Mesenchymal stem cell (in vitro differentiated cells and primary cell): ENCODE measurements around the gene GFER.

ENCODE experiments used
- DNase-seq: peaks from one replicate; pipeline ENCODE4 v3.0.0-alpha.2; 2013
- H2AFZ ChIP-seq: one replicate; pipeline ENCODE4 v1.6.1; 2013; ENCODE audit warnings: low read depth, mild to moderate bottlenecking, control low read depth, inconsistent platforms, low read length, moderate library complexity
- H2AK5ac ChIP-seq: 2 replicates; pipeline ENCODE4 v1.6.1; 2013; ENCODE audit warnings: low read length, moderate library complexity, mild to moderate bottlenecking, inconsistent platforms; ENCODE audit not compliant: severe bottlenecking
- H2BK120ac ChIP-seq: one replicate; pipeline ENCODE4 v1.6.1; 2013; ENCODE audit warnings: low read depth, mild to moderate bottlenecking, inconsistent platforms, low read length, moderate library complexity
- H2BK12ac ChIP-seq, 2 experiments: one replicate each; pipeline ENCODE4 v1.6.1; 2013; ENCODE audit warnings: inconsistent platforms in 2 of 2, low read length in 2 of 2, mild to moderate bottlenecking in 2 of 2, moderate library complexity in 2 of 2, control low read depth in 1 of 2
- H2BK15ac ChIP-seq: one replicate; pipeline ENCODE4 v1.6.1; 2013; ENCODE audit warnings: mild to moderate bottlenecking, low read depth, inconsistent platforms; ENCODE audit not compliant: poor library complexity, severe bottlenecking
- H2BK5ac ChIP-seq: 2 replicates; pipeline ENCODE4 v1.6.1; 2013; ENCODE audit warnings: low read depth, mild to moderate bottlenecking, low read length, control low read depth, inconsistent platforms; ENCODE audit not compliant: poor library complexity, severe bottlenecking
- H3K14ac ChIP-seq, 2 experiments: one replicate each; pipeline ENCODE4 v1.6.1; 2013; ENCODE audit warnings: inconsistent platforms in 2 of 2, low read length in 2 of 2, control low read depth in 1 of 2, mild to moderate bottlenecking in 1 of 2, moderate library complexity in 1 of 2
- H3K18ac ChIP-seq, 2 experiments: one replicate each; pipeline ENCODE4 v1.6.1; 2013; ENCODE audit warnings: inconsistent platforms in 2 of 2, low read length in 2 of 2, control low read depth in 1 of 2, low read depth in 1 of 2, mild to moderate bottlenecking in 1 of 2
- H3K23ac ChIP-seq, 2 experiments: one replicate each; pipeline ENCODE4 v1.6.1; 2013; ENCODE audit warnings: inconsistent platforms in 2 of 2, low read length in 2 of 2, mild to moderate bottlenecking in 2 of 2, moderate library complexity in 2 of 2, control low read depth in 1 of 2
- H3K27ac ChIP-seq: 2 replicates; pipeline ENCODE4 v1.5.1; 2013; ENCODE audit warnings: mild to moderate bottlenecking, moderate library complexity, low read length, control low read depth, inconsistent platforms; ENCODE audit not compliant: poor library complexity, severe bottlenecking
- H3K27me3 ChIP-seq, 2 experiments: 2 replicates each; pipeline versions ENCODE4 v1.6.1 to v1.7.0; 2013; ENCODE audit warnings: low read length in 2 of 2, mild to moderate bottlenecking in 2 of 2, moderate library complexity in 2 of 2, control low read depth in 1 of 2, inconsistent platforms in 1 of 2; ENCODE audit not compliant: control insufficient read depth in 1 of 2, insufficient read depth in 1 of 2
- H3K36me3 ChIP-seq, 2 experiments: 2 replicates each; pipeline versions ENCODE4 v1.6.1 to v1.7.0; 2013; ENCODE audit warnings: low read length in 2 of 2, control low read depth in 1 of 2, inconsistent platforms in 1 of 2, low read depth in 1 of 2, mild to moderate bottlenecking in 1 of 2; ENCODE audit not compliant: insufficient read depth in 2 of 2, control insufficient read depth in 1 of 2
- H3K4ac ChIP-seq, 2 experiments: one replicate each; pipeline ENCODE4 v1.6.1; 2013; ENCODE audit warnings: inconsistent platforms in 2 of 2, low read length in 2 of 2, mild to moderate bottlenecking in 2 of 2, moderate library complexity in 2 of 2, control low read depth in 1 of 2, low read depth in 1 of 2
- H3K4me1 ChIP-seq: 2 replicates; pipeline ENCODE4 v1.6.1; 2013; ENCODE audit warnings: low read depth, low read length, control low read depth; ENCODE audit not compliant: control insufficient read depth, insufficient read depth
- H3K4me2 ChIP-seq: 2 replicates; pipeline ENCODE4 v1.6.1; 2013; ENCODE audit warnings: low read length, mild to moderate bottlenecking, inconsistent platforms; ENCODE audit not compliant: poor library complexity, severe bottlenecking
- H3K4me3 ChIP-seq, 2 experiments: 2 replicates each; pipeline versions ENCODE4 v1.5.1 to v1.7.0; 2013; ENCODE audit warnings: low read length in 2 of 2, mild to moderate bottlenecking in 2 of 2, control low read depth in 1 of 2, low read depth in 1 of 2; ENCODE audit not compliant: insufficient read depth in 1 of 2
- H3K79me1 ChIP-seq: replicated peaks from 2 replicates; pipeline ENCODE4 v1.6.1; 2013; ENCODE audit warnings: mild to moderate bottlenecking, control low read depth, low read length, inconsistent platforms; ENCODE audit not compliant: poor library complexity, severe bottlenecking
- H3K9ac ChIP-seq: 2 replicates; pipeline ENCODE4 v1.7.0; 2013; ENCODE audit warnings: mild to moderate bottlenecking, low read length, moderate library complexity
- H3K9me3 ChIP-seq: 2 replicates; pipeline ENCODE4 v1.7.0; 2013; ENCODE audit warnings: mild to moderate bottlenecking, low read length; ENCODE audit not compliant: control insufficient read depth
- H4K8ac ChIP-seq: one replicate; pipeline ENCODE4 v1.6.1; 2013; ENCODE audit warnings: inconsistent platforms, mild to moderate bottlenecking, low read length, moderate library complexity
- H4K91ac ChIP-seq: one replicate; pipeline ENCODE4 v1.6.1; 2013; ENCODE audit warnings: mild to moderate bottlenecking, low read length, inconsistent platforms
- WGBS: methylation state at CpG from one replicate; pipeline ENCODE4 v1.1.7; 2013; ENCODE audit warnings: mixed read lengths; 5-methylcytosine and 5-hydroxymethylcytosine counted together

The GFER gene

DNA sequence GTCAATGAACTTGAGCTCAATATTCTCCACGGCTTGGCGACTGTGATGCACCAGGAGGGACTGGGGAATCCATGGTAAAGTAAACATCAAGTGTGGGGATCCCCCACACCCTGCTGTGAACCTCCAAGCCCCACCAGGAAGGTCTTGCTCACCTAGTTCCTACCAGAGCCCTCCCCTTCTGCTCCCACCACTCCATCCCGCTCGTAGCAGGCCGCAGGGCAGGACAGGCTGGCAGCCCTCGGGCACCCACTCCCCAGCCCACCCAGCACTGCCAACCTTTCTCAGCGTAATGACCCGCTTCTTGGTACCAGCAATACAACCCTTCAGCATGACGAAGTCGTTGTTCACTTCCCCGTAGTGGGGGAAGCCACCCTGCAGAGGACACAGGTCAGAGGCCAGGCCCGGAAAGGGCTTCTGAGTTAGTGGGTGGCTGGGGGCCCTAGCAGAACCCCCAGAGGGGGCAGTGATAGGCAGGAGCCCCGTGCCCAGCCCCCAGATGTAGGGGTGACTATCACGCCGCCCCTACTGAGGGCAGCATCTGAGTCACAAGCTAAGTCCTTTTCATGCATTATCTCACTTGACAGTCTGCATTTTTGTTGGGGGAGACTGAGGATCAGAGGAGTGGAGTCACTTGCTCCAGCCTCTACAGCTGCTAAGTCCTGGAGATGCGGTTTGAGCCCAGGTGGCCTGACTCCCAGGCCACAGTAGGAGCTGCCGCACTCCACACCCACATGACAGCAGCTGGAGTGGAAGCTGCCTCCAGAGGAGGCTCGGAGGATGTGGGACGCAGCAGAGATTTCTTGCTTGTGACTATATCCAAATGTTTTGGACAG is 38.2 kb upstream of the GFER start:
- no peak overlapping the region for H3K4ac ChIP-seq
- no peak overlapping the region for H2BK15ac ChIP-seq
- H3K4me3 ChIP-seq: no peak overlapping the region
- H3K27me3 ChIP-seq: no peaks in the 10 kb centered on the region
- H4K8ac ChIP-seq: no peak overlapping the region
- H3K4me1 ChIP-seq: peaks cover 16% of the 10 kb centered on the region
- H3K36me3 ChIP-seq: peaks cover 4 to 7% of the 10 kb centered on the region in 2 experiments
- whole genome bisulfite sequencing: 94% methylated on average over 19 of the region's 19 CpGs
- no peak overlapping the region for H2AK5ac ChIP-seq
- no peak overlapping the region for H2AFZ ChIP-seq
- H3K9me3 ChIP-seq: no peaks in the 10 kb centered on the region
- no peak overlapping the region for H2BK12ac ChIP-seq
- no peak overlapping the region for H3K23ac ChIP-seq
- H3K18ac ChIP-seq: no peak overlapping the region
- H3K4me2 ChIP-seq: no peak overlapping the region
- H3K79me1 ChIP-seq: peaks cover 5% of the 10 kb centered on the region
- no peak overlapping the region for H3K27ac ChIP-seq
- DNase-seq: no peak
- H3K9ac ChIP-seq: no peak overlapping the region
- peak overlapping the region; percentile 58 for H4K91ac ChIP-seq
- no peak overlapping the region for H3K14ac ChIP-seq
- no peak overlapping the region for H2BK120ac ChIP-seq
- H2BK5ac ChIP-seq: no peak overlapping the region

DNA sequence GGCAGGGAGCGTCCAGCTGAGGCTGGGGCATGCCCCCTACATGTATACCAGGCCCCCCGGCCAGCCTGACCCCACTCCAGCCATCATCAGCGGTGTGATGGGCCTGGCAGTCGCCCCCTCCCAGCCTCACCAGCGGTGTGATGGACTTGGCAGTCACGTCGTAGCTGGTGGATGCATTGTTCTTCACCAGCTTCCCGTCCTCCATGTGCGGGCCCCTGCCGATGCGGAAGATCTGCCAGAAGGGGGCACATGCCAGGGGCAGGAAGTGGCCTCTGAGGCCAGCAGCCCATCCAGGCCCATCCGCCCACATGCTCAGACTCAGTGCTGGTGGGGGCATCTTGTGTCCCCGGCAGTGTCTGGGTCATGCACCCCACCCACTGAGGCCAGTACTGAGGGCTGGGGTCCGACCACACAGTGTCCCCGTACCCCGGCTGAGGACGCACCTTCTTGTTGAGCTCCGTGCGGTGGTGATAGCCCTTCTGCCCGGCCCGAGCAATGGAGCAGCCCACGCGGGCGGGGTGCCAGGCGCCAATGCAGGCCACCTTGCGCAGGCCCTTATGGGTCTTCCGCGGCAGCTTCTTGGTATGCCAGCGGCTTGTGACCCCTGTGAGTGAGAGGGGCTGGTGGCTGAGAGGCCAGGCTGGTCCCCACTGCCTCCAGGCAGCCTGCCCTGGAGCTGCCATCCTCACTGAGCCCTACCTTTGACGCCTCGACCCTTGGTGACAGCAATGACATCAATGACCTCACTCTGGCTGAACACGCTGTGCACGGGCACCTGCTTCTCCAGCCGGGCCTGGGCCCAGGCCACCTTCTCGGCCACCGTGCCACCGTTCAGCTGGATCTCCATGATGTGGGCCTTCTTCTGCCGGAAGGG is 37.3 kb upstream of the GFER start:
- H2BK15ac ChIP-seq: no peak overlapping the region
- no peak overlapping the region for H2BK120ac ChIP-seq
- H3K27me3 ChIP-seq: no peaks in the 10 kb centered on the region
- no peak overlapping the region for H3K9ac ChIP-seq
- peaks cover 5% of the 10 kb centered on the region for H3K79me1 ChIP-seq
- no peak overlapping the region for H4K8ac ChIP-seq
- no peak overlapping the region for H3K4ac ChIP-seq
- no peak overlapping the region for H2BK12ac ChIP-seq
- no peak overlapping the region for H3K18ac ChIP-seq
- H2BK5ac ChIP-seq: no peak overlapping the region
- no peak overlapping the region for H2AK5ac ChIP-seq
- no peaks in the 10 kb centered on the region for H3K36me3 ChIP-seq
- no peak overlapping the region for H3K23ac ChIP-seq
- H3K14ac ChIP-seq: no peak overlapping the region
- H3K27ac ChIP-seq: no peak overlapping the region
- 91% methylated on average over 38 of the region's 38 CpGs for WGBS
- no peak overlapping the region for H2AFZ ChIP-seq
- H4K91ac ChIP-seq: no peak overlapping the region
- no peak overlapping the region for H3K4me3 ChIP-seq
- peaks cover 16% of the 10 kb centered on the region for H3K4me1 ChIP-seq
- no peaks in the 10 kb centered on the region for H3K9me3 ChIP-seq
- DNase-seq: no peak
- no peak overlapping the region for H3K4me2 ChIP-seq

DNA sequence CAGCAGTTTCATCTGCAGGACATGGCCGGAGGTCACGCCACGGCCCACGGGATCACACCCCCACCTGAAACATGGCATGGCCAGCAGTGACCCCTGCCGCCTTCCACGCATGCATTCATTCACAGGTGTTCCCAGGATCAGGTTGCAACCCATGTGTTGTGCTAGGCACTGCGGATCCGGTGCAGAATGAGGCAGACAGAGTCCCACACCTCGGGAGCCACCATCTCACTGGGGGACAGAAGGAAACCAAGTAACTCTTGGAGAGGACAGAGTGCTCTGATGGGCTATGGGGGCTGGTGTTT is 36.7 kb upstream of the GFER start:
- H4K8ac ChIP-seq: no peak overlapping the region
- no peak overlapping the region for H3K14ac ChIP-seq
- no peak overlapping the region for H3K4me2 ChIP-seq
- no peak overlapping the region for H3K9ac ChIP-seq
- no peak overlapping the region for H3K18ac ChIP-seq
- H3K36me3 ChIP-seq: no peaks in the 10 kb centered on the region
- H3K4me3 ChIP-seq: no peak overlapping the region
- no peak overlapping the region for H2BK12ac ChIP-seq
- no peak overlapping the region for H2BK15ac ChIP-seq
- no peak overlapping the region for H2BK5ac ChIP-seq
- H2AFZ ChIP-seq: no peak overlapping the region
- peaks cover 10% of the 10 kb centered on the region for H3K4me1 ChIP-seq
- no peak overlapping the region for H4K91ac ChIP-seq
- 85% methylated on average over 9 of the region's 9 CpGs for WGBS
- H3K27me3 ChIP-seq: no peaks in the 10 kb centered on the region
- H3K23ac ChIP-seq: no peak overlapping the region
- H2BK120ac ChIP-seq: no peak overlapping the region
- no peak overlapping the region for H2AK5ac ChIP-seq
- peaks cover 5% of the 10 kb centered on the region for H3K79me1 ChIP-seq
- H3K4ac ChIP-seq: no peak overlapping the region
- no peak for DNase-seq
- no peak overlapping the region for H3K27ac ChIP-seq
- H3K9me3 ChIP-seq: no peaks in the 10 kb centered on the region

DNA sequence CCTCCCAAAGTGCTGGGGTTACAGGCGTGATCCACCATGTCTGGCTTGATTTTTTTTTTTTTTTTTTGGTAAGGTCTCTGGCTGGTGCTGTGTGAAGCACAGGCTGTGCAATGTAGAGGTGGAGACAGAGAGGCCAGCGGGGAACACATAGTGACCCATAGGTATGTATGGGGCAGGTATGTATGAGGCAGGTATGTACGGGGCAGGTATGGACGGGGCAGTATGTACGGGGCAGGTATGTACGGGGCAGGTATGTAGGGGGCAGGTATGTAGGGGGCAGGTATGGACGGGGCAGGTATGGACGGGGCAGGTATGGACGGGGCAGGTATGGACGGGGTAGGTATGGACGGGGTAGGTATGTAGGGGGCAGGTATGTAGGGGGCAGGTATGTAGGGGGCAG is 34.5 kb upstream of the GFER start:
- peaks cover 7% of the 10 kb centered on the region for H3K4me1 ChIP-seq
- no peak overlapping the region for H3K9ac ChIP-seq
- H4K8ac ChIP-seq: no peak overlapping the region
- no peaks in the 10 kb centered on the region for H3K79me1 ChIP-seq
- no peak for DNase-seq
- no peaks in the 10 kb centered on the region for H3K9me3 ChIP-seq
- H3K27ac ChIP-seq: no peak overlapping the region
- H3K4me3 ChIP-seq: no peak overlapping the region
- no peak overlapping the region for H2BK5ac ChIP-seq
- H3K36me3 ChIP-seq: no peaks in the 10 kb centered on the region
- H2AK5ac ChIP-seq: no peak overlapping the region
- no peak overlapping the region for H3K18ac ChIP-seq
- no peak overlapping the region for H3K14ac ChIP-seq
- H2BK120ac ChIP-seq: no peak overlapping the region
- no peak overlapping the region for H2BK15ac ChIP-seq
- no peak overlapping the region for H4K91ac ChIP-seq
- no peak overlapping the region for H3K4me2 ChIP-seq
- no peak overlapping the region for H2BK12ac ChIP-seq
- H3K4ac ChIP-seq: no peak overlapping the region
- H3K27me3 ChIP-seq: peaks cover 0 to 3% of the 10 kb centered on the region in 2 experiments
- WGBS: 91% methylated on average over 11 of the region's 11 CpGs
- H2AFZ ChIP-seq: no peak overlapping the region
- H3K23ac ChIP-seq: no peak overlapping the region
